WTC11 (cell line): ENCODE data around the gene ZRANB1. TPM values are rescaled to one million over a fixed set of nuclear protein-coding genes. Genes with fewer than 3 reads are reported as not detected.
A peak's percentile ranks its signal among the peaks of the same experiment; 100 is the strongest.
"Not testable (repeated sequence)": the region's sequence is repeated elsewhere in the genome, so short reads cannot be mapped to it uniquely, and the experiment has no call there.

Experiments used
- ATAC-seq: fragments of 200-7000 bp; cut with Tn5 transposase; 2 replicates; pipeline ENCODE4 v1.10.0; 2021; ENCODE audit warnings: mild to moderate bottlenecking, moderate library complexity
- CTCF ChIA-PET: fragments of 300-600 bp; sonication (Branson Sonifier 250); formaldehyde crosslinking; loops from one replicate; lab custom pipeline; 2021; ENCODE audit warnings: antibody characterized with exemption; lab: Charles Lee
- POLR2A ChIA-PET: fragments of 350-600 bp; sonication (Branson Sonifier 250); formaldehyde crosslinking; loops from one replicate; lab custom pipeline; 2021; ENCODE audit warnings: antibody characterized with exemption; lab: Charles Lee
- DNase-seq: peaks from one replicate; pipeline ENCODE4 v3.0.0; 2021; ENCODE audit warnings: low spot score
- H3K27ac Mint-ChIP-seq: 2 replicates; pipeline ENCODE4 v1.8.0; 2021; ENCODE audit warnings: mixed read lengths
- H3K27me3 Mint-ChIP-seq: 2 replicates; pipeline ENCODE4 v1.8.0; 2021; ENCODE audit warnings: low read depth, mild to moderate bottlenecking, moderate library complexity, mixed read lengths
- H3K36me3 Mint-ChIP-seq: 2 replicates; pipeline ENCODE4 v1.8.0; 2021; ENCODE audit warnings: mixed read lengths
- H3K4me1 Mint-ChIP-seq: 2 replicates; pipeline ENCODE4 v1.8.0; 2022; ENCODE audit warnings: mixed read lengths
- H3K4me3 Mint-ChIP-seq: 2 replicates; pipeline ENCODE4 v1.8.0; 2021; ENCODE audit warnings: mild to moderate bottlenecking, moderate library complexity, mixed read lengths
- H3K9me3 Mint-ChIP-seq: 2 replicates; pipeline ENCODE4 v1.8.0; 2021; ENCODE audit warnings: mixed read lengths
- CREM ChIP-seq: sonication (generic); formaldehyde crosslinking; IDR thresholded peaks from 2 replicates; pipeline ENCODE4 v1.8.1; 2022; ENCODE audit warnings: mild to moderate bottlenecking, missing genetic modification reagents, moderate library complexity
- ELF4 ChIP-seq: sonication (generic); formaldehyde crosslinking; IDR thresholded peaks from 2 replicates; pipeline ENCODE4 v1.8.1; 2022; ENCODE audit warnings: low read depth, mild to moderate bottlenecking, moderate library complexity, missing genetic modification reagents
- FOXJ3 ChIP-seq: sonication (generic); formaldehyde crosslinking; IDR thresholded peaks from 2 replicates; pipeline ENCODE4 v1.9.0; 2021; ENCODE audit warnings: missing genetic modification reagents, mild to moderate bottlenecking, borderline replicate concordance
- GABPB1 ChIP-seq: sonication (generic); formaldehyde crosslinking; IDR thresholded peaks from 2 replicates; pipeline ENCODE4 v1.8.1; 2023; ENCODE audit warnings: mild to moderate bottlenecking, missing genetic modification reagents
- HMGA2 ChIP-seq: fragments of 250-450 bp; sonication (Bioruptor Pico); IDR thresholded peaks from 2 replicates; pipeline ENCODE4 v1.4.0; 2021; ENCODE audit warnings: mild to moderate bottlenecking, moderate library complexity
- IRF2 ChIP-seq: sonication (generic); formaldehyde crosslinking; IDR thresholded peaks from 2 replicates; pipeline ENCODE4 v1.8.0; 2022; ENCODE audit warnings: low read depth, missing genetic modification reagents, borderline replicate concordance
- JUN ChIP-seq: sonication (generic); formaldehyde crosslinking; IDR thresholded peaks from 2 replicates; pipeline ENCODE4 v1.8.0; 2023; ENCODE audit warnings: mild to moderate bottlenecking, missing genetic modification reagents
- NFATC4 ChIP-seq: fragments of 250-450 bp; sonication (Bioruptor Pico); IDR thresholded peaks from 2 replicates; pipeline ENCODE4 v1.9.0; 2021; ENCODE audit warnings: mild to moderate bottlenecking
- NR2C2 ChIP-seq: sonication (generic); formaldehyde crosslinking; IDR thresholded peaks from 2 replicates; pipeline ENCODE4 v1.8.0; 2022; ENCODE audit warnings: mild to moderate bottlenecking, missing genetic modification reagents
- SMAD3 ChIP-seq: sonication (generic); formaldehyde crosslinking; IDR thresholded peaks from 2 replicates; pipeline ENCODE4 v1.8.0; 2022; ENCODE audit warnings: missing genetic modification reagents, mild to moderate bottlenecking, borderline replicate concordance
- TEAD4 ChIP-seq: sonication (generic); formaldehyde crosslinking; IDR thresholded peaks from 2 replicates; pipeline ENCODE4 v1.8.0; 2022; ENCODE audit warnings: mild to moderate bottlenecking, missing genetic modification reagents
- TP53 ChIP-seq: sonication (generic); formaldehyde crosslinking; IDR thresholded peaks from 2 replicates; pipeline ENCODE4 v1.8.1; 2023; ENCODE audit warnings: mild to moderate bottlenecking, missing genetic modification reagents
- ZNF138 ChIP-seq: sonication (generic); formaldehyde crosslinking; conservative IDR thresholded peaks from 2 replicates; pipeline ENCODE4 v1.8.1; 2022; ENCODE audit warnings: mild to moderate bottlenecking, moderate library complexity, missing genetic modification reagents
- ZNF396 ChIP-seq: fragments of 250-450 bp; sonication (Bioruptor Pico); IDR thresholded peaks from 2 replicates; pipeline ENCODE4 v1.8.0; 2021; ENCODE audit warnings: mild to moderate bottlenecking, moderate library complexity, borderline replicate concordance
- ZNF423 ChIP-seq: fragments of 250-450 bp; sonication (Bioruptor Pico); IDR thresholded peaks from 2 replicates; pipeline ENCODE4 v2.1.2; 2022; ENCODE audit warnings: mild to moderate bottlenecking, moderate library complexity
- ZNF671 ChIP-seq: fragments of 250-450 bp; sonication (Bioruptor Pico); IDR thresholded peaks from 2 replicates; pipeline ENCODE4 v1.8.0; 2021; ENCODE audit warnings: mild to moderate bottlenecking
- total RNA-seq: library from RNA; stranded (reverse); gene quantifications from 3 replicates; pipeline ENCODE4 v1.2.3, GENCODE V29; 2021
- TF ChIP-seq, protein P1 (sequence below): sonication (generic); formaldehyde crosslinking; IDR thresholded peaks from 2 replicates; pipeline ENCODE4 v1.8.1; 2022; ENCODE audit warnings: missing genetic modification reagents, borderline replicate concordance
- TF ChIP-seq, protein P2 (sequence below): sonication (generic); formaldehyde crosslinking; IDR thresholded peaks from 2 replicates; pipeline ENCODE4 v1.8.1; 2023; ENCODE audit warnings: mild to moderate bottlenecking, missing genetic modification reagents
- TF ChIP-seq, protein P3 (sequence below): sonication (generic); formaldehyde crosslinking; IDR thresholded peaks from 2 replicates; pipeline ENCODE4 v1.8.0; 2022; ENCODE audit warnings: mild to moderate bottlenecking, missing genetic modification reagents
- TF ChIP-seq, protein P4 (sequence below): sonication (generic); formaldehyde crosslinking; IDR thresholded peaks from 2 replicates; pipeline ENCODE4 v1.8.1; 2022; ENCODE audit warnings: low read depth, mild to moderate bottlenecking, moderate library complexity, missing genetic modification reagents, borderline replicate concordance
- TF ChIP-seq, protein P5 (sequence below): fragments of 250-450 bp; sonication (Bioruptor Pico); IDR thresholded peaks from 2 replicates; pipeline ENCODE4 v1.9.0; 2021; ENCODE audit warnings: mild to moderate bottlenecking, borderline replicate concordance

Gene ZRANB1
- total RNA-seq, 1 experiment from 2014 or later = 15.9 TPM

DNA sequence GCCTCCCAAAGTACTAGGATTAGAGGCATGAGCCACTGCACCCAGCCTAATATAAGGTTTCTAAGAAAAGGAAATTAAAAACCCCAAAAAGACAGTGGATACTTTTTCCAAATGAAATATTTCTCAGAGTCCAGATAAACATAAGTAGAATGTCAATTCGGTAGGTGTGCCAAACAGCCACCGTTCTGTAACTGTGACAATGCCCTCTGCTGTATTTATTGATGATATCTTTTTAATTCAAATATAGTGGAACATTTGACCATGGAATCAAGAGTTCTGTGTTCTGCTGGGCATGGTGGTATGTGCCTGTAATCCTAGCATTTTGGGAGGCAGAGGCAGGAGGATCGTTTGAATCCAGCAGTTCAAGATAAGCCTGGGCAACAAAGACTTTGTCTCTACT is 28.8 kb upstream of the ZRANB1 start (continued):
- TF ChIP-seq, protein P1, sequence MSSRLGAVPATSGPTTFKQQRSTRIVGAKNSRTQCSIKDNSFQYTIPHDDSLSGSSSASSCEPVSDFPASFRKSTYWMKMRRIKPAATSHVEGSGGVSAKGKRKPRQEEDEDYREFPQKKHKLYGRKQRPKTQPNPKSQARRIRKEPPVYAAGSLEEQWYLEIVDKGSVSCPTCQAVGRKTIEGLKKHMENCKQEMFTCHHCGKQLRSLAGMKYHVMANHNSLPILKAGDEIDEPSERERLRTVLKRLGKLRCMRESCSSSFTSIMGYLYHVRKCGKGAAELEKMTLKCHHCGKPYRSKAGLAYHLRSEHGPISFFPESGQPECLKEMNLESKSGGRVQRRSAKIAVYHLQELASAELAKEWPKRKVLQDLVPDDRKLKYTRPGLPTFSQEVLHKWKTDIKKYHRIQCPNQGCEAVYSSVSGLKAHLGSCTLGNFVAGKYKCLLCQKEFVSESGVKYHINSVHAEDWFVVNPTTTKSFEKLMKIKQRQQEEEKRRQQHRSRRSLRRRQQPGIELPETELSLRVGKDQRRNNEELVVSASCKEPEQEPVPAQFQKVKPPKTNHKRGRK (CRISPR knock-in tag) = no peak
- no peak for TF ChIP-seq NFATC4 (CRISPR knock-in tag)
- no peak for TF ChIP-seq HMGA2 (CRISPR knock-in tag)
- TF ChIP-seq TEAD4 = no peak
- TF ChIP-seq, protein P2, sequence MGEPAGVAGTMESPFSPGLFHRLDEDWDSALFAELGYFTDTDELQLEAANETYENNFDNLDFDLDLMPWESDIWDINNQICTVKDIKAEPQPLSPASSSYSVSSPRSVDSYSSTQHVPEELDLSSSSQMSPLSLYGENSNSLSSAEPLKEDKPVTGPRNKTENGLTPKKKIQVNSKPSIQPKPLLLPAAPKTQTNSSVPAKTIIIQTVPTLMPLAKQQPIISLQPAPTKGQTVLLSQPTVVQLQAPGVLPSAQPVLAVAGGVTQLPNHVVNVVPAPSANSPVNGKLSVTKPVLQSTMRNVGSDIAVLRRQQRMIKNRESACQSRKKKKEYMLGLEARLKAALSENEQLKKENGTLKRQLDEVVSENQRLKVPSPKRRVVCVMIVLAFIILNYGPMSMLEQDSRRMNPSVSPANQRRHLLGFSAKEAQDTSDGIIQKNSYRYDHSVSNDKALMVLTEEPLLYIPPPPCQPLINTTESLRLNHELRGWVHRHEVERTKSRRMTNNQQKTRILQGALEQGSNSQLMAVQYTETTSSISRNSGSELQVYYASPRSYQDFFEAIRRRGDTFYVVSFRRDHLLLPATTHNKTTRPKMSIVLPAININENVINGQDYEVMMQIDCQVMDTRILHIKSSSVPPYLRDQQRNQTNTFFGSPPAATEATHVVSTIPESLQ (CRISPR knock-in tag) = no peak
- TF ChIP-seq CREM (CRISPR knock-in tag) = no peak
- no peak for TF ChIP-seq GABPB1 (CRISPR knock-in tag)
- TF ChIP-seq, protein P3, sequence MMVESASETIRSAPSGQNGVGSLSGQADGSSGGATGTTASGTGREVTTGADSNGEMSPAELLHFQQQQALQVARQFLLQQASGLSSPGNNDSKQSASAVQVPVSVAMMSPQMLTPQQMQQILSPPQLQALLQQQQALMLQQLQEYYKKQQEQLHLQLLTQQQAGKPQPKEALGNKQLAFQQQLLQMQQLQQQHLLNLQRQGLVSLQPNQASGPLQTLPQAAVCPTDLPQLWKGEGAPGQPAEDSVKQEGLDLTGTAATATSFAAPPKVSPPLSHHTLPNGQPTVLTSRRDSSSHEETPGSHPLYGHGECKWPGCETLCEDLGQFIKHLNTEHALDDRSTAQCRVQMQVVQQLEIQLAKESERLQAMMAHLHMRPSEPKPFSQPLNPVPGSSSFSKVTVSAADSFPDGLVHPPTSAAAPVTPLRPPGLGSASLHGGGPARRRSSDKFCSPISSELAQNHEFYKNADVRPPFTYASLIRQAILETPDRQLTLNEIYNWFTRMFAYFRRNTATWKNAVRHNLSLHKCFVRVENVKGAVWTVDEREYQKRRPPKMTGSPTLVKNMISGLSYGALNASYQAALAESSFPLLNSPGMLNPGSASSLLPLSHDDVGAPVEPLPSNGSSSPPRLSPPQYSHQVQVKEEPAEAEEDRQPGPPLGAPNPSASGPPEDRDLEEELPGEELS = no peak
- no peak for TF ChIP-seq FOXJ3 (CRISPR knock-in tag)
- TF ChIP-seq ELF4 (CRISPR knock-in tag) = no peak
- TF ChIP-seq ZNF396 (CRISPR knock-in tag) = no peak
- no peak for TF ChIP-seq ZNF138 (CRISPR knock-in tag)

DNA sequence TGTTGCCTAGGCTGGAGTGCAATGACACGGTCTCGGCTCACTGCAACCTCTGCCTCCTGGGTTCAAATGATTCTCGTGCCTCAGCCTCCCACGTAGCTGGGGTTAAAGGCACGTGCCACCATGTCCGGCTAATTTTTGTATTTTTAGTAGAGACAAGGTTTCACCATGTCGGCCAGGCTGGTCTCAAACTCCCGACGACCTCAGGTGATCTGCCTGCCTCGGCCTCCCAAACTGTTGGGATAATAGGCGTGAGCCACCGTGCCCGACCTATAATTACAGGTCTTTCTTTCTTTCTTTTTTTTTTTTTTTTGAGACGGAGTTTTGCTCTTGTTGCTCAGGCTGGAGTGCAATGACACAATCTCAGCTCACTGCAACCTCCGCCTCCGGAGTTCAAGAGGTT is 27.5 kb upstream of the ZRANB1 start:
- H3K9me3 Mint-ChIP-seq, ATAC-seq, DNase-seq, H3K4me3 Mint-ChIP-seq, CTCF ChIA-PET, H3K27me3 Mint-ChIP-seq, H3K36me3 Mint-ChIP-seq, POLR2A ChIA-PET, H3K27ac Mint-ChIP-seq: not testable (repeated sequence)
- H3K4me1 Mint-ChIP-seq = peaks cover 14% of the 10 kb centered on the region

DNA sequence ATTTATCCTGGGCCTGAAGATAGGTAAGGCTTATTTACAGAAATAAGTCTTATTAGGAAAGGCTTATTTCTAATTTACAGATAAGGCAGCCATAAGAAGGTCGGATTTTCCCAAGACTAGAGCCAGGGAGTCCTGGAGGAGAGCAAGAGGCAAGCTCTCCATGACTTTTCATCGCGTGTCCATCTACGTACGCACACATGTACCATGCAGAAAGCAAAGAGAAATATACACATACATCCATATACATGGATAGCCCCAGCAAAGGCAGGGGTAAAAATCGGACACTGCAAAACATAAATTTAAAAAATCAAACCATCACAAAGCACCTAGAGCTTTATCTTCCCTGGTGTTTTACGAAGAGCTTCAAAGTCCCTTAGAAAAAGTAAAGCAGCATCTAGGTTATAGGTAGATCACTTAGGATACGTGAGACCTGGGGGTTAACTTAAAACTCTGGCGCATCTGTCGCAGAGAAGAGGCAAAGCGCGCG is 25.8 kb upstream of the ZRANB1 start:
- peaks cover 20% of the 10 kb centered on the region for H3K4me1 Mint-ChIP-seq
- ChIA-PET CTCF (no interaction called here), POLR2A (no interaction called here)
- peak overlapping the region; percentile 95 for H3K27ac Mint-ChIP-seq
- DNase-seq (no peak), ATAC-seq (no peak)
- no peaks in the 10 kb centered on the region for H3K9me3 Mint-ChIP-seq
- peak overlapping the region; percentile 86 for H3K4me3 Mint-ChIP-seq
- TF ChIP-seq JUN = no peak
- TF ChIP-seq, protein P4, sequence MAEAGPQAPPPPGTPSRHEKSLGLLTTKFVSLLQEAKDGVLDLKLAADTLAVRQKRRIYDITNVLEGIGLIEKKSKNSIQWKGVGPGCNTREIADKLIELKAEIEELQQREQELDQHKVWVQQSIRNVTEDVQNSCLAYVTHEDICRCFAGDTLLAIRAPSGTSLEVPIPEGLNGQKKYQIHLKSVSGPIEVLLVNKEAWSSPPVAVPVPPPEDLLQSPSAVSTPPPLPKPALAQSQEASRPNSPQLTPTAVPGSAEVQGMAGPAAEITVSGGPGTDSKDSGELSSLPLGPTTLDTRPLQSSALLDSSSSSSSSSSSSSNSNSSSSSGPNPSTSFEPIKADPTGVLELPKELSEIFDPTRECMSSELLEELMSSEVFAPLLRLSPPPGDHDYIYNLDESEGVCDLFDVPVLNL (CRISPR knock-in tag) = no peak
- TF ChIP-seq, protein P5, sequence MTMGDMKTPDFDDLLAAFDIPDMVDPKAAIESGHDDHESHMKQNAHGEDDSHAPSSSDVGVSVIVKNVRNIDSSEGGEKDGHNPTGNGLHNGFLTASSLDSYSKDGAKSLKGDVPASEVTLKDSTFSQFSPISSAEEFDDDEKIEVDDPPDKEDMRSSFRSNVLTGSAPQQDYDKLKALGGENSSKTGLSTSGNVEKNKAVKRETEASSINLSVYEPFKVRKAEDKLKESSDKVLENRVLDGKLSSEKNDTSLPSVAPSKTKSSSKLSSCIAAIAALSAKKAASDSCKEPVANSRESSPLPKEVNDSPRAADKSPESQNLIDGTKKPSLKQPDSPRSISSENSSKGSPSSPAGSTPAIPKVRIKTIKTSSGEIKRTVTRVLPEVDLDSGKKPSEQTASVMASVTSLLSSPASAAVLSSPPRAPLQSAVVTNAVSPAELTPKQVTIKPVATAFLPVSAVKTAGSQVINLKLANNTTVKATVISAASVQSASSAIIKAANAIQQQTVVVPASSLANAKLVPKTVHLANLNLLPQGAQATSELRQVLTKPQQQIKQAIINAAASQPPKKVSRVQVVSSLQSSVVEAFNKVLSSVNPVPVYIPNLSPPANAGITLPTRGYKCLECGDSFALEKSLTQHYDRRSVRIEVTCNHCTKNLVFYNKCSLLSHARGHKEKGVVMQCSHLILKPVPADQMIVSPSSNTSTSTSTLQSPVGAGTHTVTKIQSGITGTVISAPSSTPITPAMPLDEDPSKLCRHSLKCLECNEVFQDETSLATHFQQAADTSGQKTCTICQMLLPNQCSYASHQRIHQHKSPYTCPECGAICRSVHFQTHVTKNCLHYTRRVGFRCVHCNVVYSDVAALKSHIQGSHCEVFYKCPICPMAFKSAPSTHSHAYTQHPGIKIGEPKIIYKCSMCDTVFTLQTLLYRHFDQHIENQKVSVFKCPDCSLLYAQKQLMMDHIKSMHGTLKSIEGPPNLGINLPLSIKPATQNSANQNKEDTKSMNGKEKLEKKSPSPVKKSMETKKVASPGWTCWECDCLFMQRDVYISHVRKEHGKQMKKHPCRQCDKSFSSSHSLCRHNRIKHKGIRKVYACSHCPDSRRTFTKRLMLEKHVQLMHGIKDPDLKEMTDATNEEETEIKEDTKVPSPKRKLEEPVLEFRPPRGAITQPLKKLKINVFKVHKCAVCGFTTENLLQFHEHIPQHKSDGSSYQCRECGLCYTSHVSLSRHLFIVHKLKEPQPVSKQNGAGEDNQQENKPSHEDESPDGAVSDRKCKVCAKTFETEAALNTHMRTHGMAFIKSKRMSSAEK = no peak
- TF ChIP-seq ZNF671 (CRISPR knock-in tag) = no peak
- no peak for TF ChIP-seq IRF2
- TF ChIP-seq, protein P2 (CRISPR knock-in tag) = no peak
- no peak for TF ChIP-seq NR2C2
- TF ChIP-seq TP53 = no peak
- TF ChIP-seq ZNF423 (CRISPR knock-in tag) = no peak
- no peak for TF ChIP-seq ZNF396 (CRISPR knock-in tag)
- TF ChIP-seq SMAD3 (CRISPR knock-in tag) = no peak
- no peaks in the 10 kb centered on the region for H3K27me3 Mint-ChIP-seq
- H3K36me3 Mint-ChIP-seq = no peaks in the 10 kb centered on the region
